Measurements from ENCODE around the gene SAP25.

Gene SAP25

GRCh38 chr7:100575746-100576383 lies 2.2 kb upstream of the SAP25 start:
- no peak for DNase-seq (ENCODE audit: low read depth in 2 of 2)
- H3K4me3 ChIP-seq (replicated peaks in 1 of 2; ENCODE audit: low read depth in 2 of 2, low read length in 2 of 2), result no peak overlapping the region
- TF ChIP-seq CTCF (IDR thresholded peaks at IDR 0.05; ENCODE audit: low read depth, low read length), result no peak

- no peak for DNase-seq (ENCODE audit: low read depth in 2 of 2)
- no peak for TF ChIP-seq CTCF (IDR thresholded peaks at IDR 0.05; ENCODE audit: low read depth, low read length)
- no peak overlapping the region for H3K4me3 ChIP-seq (replicated peaks in 1 of 2; ENCODE audit: low read depth in 2 of 2, low read length in 2 of 2)
Measured at GRCh38 chr7:100575206-100575631, 1.5 kb upstream of the SAP25 start.

GRCh38 chr7:100574362-100575205 lies 884 bp upstream of the SAP25 start:
- H3K4me3 ChIP-seq (replicated peaks in 1 of 2; ENCODE audit: low read depth in 2 of 2, low read length in 2 of 2), result no peak overlapping the region
- no peak for DNase-seq (ENCODE audit: low read depth in 2 of 2)
- no peak for TF ChIP-seq CTCF (IDR thresholded peaks at IDR 0.05; ENCODE audit: low read depth, low read length)

- DNase-seq (ENCODE audit: low read depth in 2 of 2), result no peak
- no peak overlapping the region for H3K4me3 ChIP-seq (replicated peaks in 1 of 2; ENCODE audit: low read depth in 2 of 2, low read length in 2 of 2)
- no peak for TF ChIP-seq CTCF (IDR thresholded peaks at IDR 0.05; ENCODE audit: low read depth, low read length)
Measured at GRCh38 chr7:100572949-100573675, 588 bp downstream of the SAP25 start.

GRCh38 chr7:100572281-100572948 lies 1.3 kb downstream of the SAP25 start:
- TF ChIP-seq CTCF (IDR thresholded peaks at IDR 0.05; ENCODE audit: low read depth, low read length), result no peak
- H3K4me3 ChIP-seq (replicated peaks in 1 of 2; ENCODE audit: low read depth in 2 of 2, low read length in 2 of 2), result no peak overlapping the region
- DNase-seq (ENCODE audit: low read depth in 2 of 2), result no peak

GRCh38 chr7:100571829-100572116 lies 1.9 kb downstream of the SAP25 start:
- no peak overlapping the region for H3K4me3 ChIP-seq (replicated peaks in 1 of 2; ENCODE audit: low read depth in 2 of 2, low read length in 2 of 2)
- TF ChIP-seq CTCF (IDR thresholded peaks at IDR 0.05; ENCODE audit: low read depth, low read length), result no peak
- DNase-seq (ENCODE audit: low read depth in 2 of 2), result no peak

Data from cardiac fibroblast (primary cell).